Measurements from ENCODE around the gene KRABD2.
A peak's percentile ranks its signal among the peaks of the same experiment; 100 is the strongest.

The KRABD2 gene

DNA sequence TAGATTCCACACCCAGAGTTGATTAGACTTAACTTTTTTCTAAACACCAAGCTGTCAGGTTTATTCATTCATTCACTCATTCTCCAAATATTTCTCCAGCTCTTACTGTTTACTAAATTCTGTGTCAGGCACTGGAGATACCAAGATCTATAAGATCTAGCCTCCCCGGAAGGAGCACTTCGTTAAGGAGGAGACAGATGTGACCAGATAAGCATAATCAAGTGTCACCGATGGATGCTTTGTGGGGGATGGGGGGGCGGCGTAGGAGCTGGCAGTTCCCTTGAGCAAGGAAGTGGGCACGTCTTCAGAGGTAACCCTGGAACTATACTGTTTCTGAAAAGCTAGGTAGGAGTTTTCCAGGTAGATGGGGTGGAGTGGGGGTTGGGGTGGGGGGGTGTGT lies 10.3 kb upstream of the KRABD2 start:
- no peak overlapping the region for H3K23ac ChIP-seq (ENCODE audit: low read length in 2 of 2)
- H4K91ac ChIP-seq (ENCODE audit: low read length) = no peak overlapping the region
- 42% methylated on average over 6 of the region's 6 CpGs for WGBS
- no peak overlapping the region for H3K14ac ChIP-seq (ENCODE audit: low read length in 2 of 2)
- H3K4me3 ChIP-seq (ENCODE audit: insufficient read depth in 1 of 2, low read depth in 1 of 2, low read length in 2 of 2) = no peak overlapping the region
- peaks cover 0 to 3% of the 10 kb centered on the region in 2 experiments for H3K36me3 ChIP-seq (ENCODE audit: control insufficient read depth in 1 of 2, insufficient read depth in 2 of 2, low read depth in 1 of 2, low read length in 2 of 2)
- H3K27ac ChIP-seq (ENCODE audit: low read length, poor library complexity, severe bottlenecking) = no peak overlapping the region
- no peaks in the 10 kb centered on the region for H3K79me1 ChIP-seq (replicated peaks; ENCODE audit: low read length, poor library complexity, severe bottlenecking)
- no peak overlapping the region for H4K8ac ChIP-seq (ENCODE audit: low read length)
- no peaks in the 10 kb centered on the region for H3K9me3 ChIP-seq (ENCODE audit: control insufficient read depth, low read length)
- no peak overlapping the region for H2BK15ac ChIP-seq (ENCODE audit: low read depth, poor library complexity, severe bottlenecking)
- H2BK5ac ChIP-seq (ENCODE audit: low read depth, low read length, poor library complexity, severe bottlenecking) = no peak overlapping the region
- H3K4me1 ChIP-seq (ENCODE audit: control insufficient read depth, insufficient read depth, low read depth, low read length) = peaks cover 17% of the 10 kb centered on the region
- H3K27me3 ChIP-seq (ENCODE audit: control insufficient read depth in 1 of 2, insufficient read depth in 1 of 2, low read length in 2 of 2) = no peaks in the 10 kb centered on the region
- no peak overlapping the region for H3K4me2 ChIP-seq (ENCODE audit: low read length, poor library complexity, severe bottlenecking)
- DNase-seq = no peak
- no peak overlapping the region for H2BK120ac ChIP-seq (ENCODE audit: low read depth, low read length)
- no peak overlapping the region for H2BK12ac ChIP-seq (ENCODE audit: low read length in 2 of 2)
- no peak overlapping the region for H2AK5ac ChIP-seq (ENCODE audit: low read length, severe bottlenecking)
- H3K18ac ChIP-seq (ENCODE audit: low read depth in 1 of 2, low read length in 2 of 2) = no peak overlapping the region
- H2AFZ ChIP-seq (ENCODE audit: low read depth, low read length) = no peak overlapping the region
- no peak overlapping the region for H3K9ac ChIP-seq (ENCODE audit: low read length)
- no peak overlapping the region for H3K4ac ChIP-seq (ENCODE audit: low read depth in 1 of 2, low read length in 2 of 2)

DNA sequence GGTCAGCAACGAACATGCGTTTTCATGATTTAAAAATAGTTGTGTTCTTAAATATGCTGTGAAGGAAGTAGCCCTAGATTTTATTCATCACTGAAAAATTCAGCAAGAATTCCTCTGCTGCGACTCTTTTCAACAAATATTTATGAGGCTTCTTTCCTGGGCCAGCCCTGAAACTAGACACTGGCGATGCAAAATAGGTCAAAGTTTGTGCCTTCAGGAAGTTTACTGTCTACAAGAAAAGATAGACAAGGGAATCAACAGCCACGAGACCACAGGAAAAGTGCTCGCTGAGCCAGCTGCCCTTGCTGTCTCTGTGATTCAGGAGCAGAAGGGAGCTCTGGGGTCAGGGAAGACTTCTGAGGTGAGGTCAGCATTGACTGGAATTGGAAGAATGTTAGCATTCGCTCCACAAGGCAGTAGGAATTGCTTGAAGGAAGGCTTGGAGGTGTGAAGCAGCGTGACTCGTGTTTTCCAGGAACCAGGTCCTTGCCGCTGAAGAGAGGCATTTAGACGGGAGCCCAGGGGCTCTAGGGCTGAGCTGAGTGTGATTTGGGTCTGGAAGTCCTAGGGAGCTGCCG lies 8.4 kb upstream of the KRABD2 start:
- Histone ChIP-seq H2AK5ac (ENCODE audit: low read length, severe bottlenecking) (peak overlapping the region; percentile 95), H3K36me3 (ENCODE audit: control insufficient read depth in 1 of 2, insufficient read depth in 2 of 2, low read depth in 1 of 2, low read length in 2 of 2) (peaks cover 5 to 22% of the 10 kb centered on the region in 2 experiments), H3K27me3 (ENCODE audit: control insufficient read depth in 1 of 2, insufficient read depth in 1 of 2, low read length in 2 of 2) (no peaks in the 10 kb centered on the region), H4K91ac (ENCODE audit: low read length) (peak overlapping the region; percentile 71), H3K4me1 (ENCODE audit: control insufficient read depth, insufficient read depth, low read depth, low read length) (peaks cover 16% of the 10 kb centered on the region), H3K27ac (ENCODE audit: low read length, poor library complexity, severe bottlenecking) (peak overlapping the region; percentile 83), H2BK5ac (ENCODE audit: low read depth, low read length, poor library complexity, severe bottlenecking) (no peak overlapping the region), H3K18ac (ENCODE audit: low read depth in 1 of 2, low read length in 2 of 2) (peak overlapping the region; percentile 79 to 86), H3K14ac (ENCODE audit: low read length in 2 of 2) (no peak overlapping the region), H3K23ac (ENCODE audit: low read length in 2 of 2) (no peak overlapping the region), H3K79me1 (replicated peaks; ENCODE audit: low read length, poor library complexity, severe bottlenecking) (no peaks in the 10 kb centered on the region), H3K4me2 (ENCODE audit: low read length, poor library complexity, severe bottlenecking) (no peak overlapping the region), H2AFZ (ENCODE audit: low read depth, low read length) (peak overlapping the region; percentile 46), H4K8ac (ENCODE audit: low read length) (peak overlapping the region; percentile 89), H2BK12ac (ENCODE audit: low read length in 2 of 2) (peak overlapping the region; percentile 29 to 50), H2BK120ac (ENCODE audit: low read depth, low read length) (peak overlapping the region; percentile 89), H3K4me3 (ENCODE audit: insufficient read depth in 1 of 2, low read depth in 1 of 2, low read length in 2 of 2) (peak overlapping the region in 1 of 2 experiments; percentile 96), H3K9ac (ENCODE audit: low read length) (peak overlapping the region; percentile 98), H2BK15ac (ENCODE audit: low read depth, poor library complexity, severe bottlenecking) (no peak overlapping the region), H3K9me3 (ENCODE audit: control insufficient read depth, low read length) (no peaks in the 10 kb centered on the region), H3K4ac (ENCODE audit: low read depth in 1 of 2, low read length in 2 of 2) (peak overlapping the region; percentile 52 to 64)
- WGBS = 7% methylated on average over 10 of the region's 12 CpGs
- peak; percentile 95 for DNase-seq

GRCh38 chr17:8383143-8383822 lies 6.8 kb upstream of the KRABD2 start, which contains the start of gene RPL26:
Gene RPL26 (minus strand): TSS chr17:8383193. CDS start chr17:8382310, 883 bp downstream.
- H2BK5ac ChIP-seq (ENCODE audit: low read depth, low read length, poor library complexity, severe bottlenecking) = peak within 1 kb of the TSS; percentile 98
- peak within 1 kb of the TSS; percentile 78 to 98 for H3K18ac ChIP-seq (ENCODE audit: low read depth in 1 of 2, low read length in 2 of 2)
- no peaks in the 10 kb centered on the region for H3K27me3 ChIP-seq (ENCODE audit: control insufficient read depth in 1 of 2, insufficient read depth in 1 of 2, low read length in 2 of 2)
- peak within 1 kb of the TSS; percentile 89 for H2BK120ac ChIP-seq (ENCODE audit: low read depth, low read length)
- WGBS = under 1% methylated on average over 52 of the region's 55 CpGs
- H3K9ac ChIP-seq (ENCODE audit: low read length) = peak within 1 kb of the TSS; percentile 98
- H3K9me3 ChIP-seq (ENCODE audit: control insufficient read depth, low read length) = no peaks in the 10 kb centered on the region
- peak within 1 kb of the TSS; percentile 95 for H3K27ac ChIP-seq (ENCODE audit: low read length, poor library complexity, severe bottlenecking)
- H4K91ac ChIP-seq (ENCODE audit: low read length) = peak within 1 kb of the TSS; percentile 93
- H3K79me1 ChIP-seq (replicated peaks; ENCODE audit: low read length, poor library complexity, severe bottlenecking) = no peaks in the 10 kb centered on the region
- peak within 1 kb of the TSS; percentile 20 to 52 for H2BK12ac ChIP-seq (ENCODE audit: low read length in 2 of 2)
- peaks cover 10 to 38% of the 10 kb centered on the region in 2 experiments for H3K36me3 ChIP-seq (ENCODE audit: control insufficient read depth in 1 of 2, insufficient read depth in 2 of 2, low read depth in 1 of 2, low read length in 2 of 2)
- H3K4me2 ChIP-seq (ENCODE audit: low read length, poor library complexity, severe bottlenecking) = peak within 1 kb of the TSS; percentile 80
- peaks cover 16% of the 10 kb centered on the region for H3K4me1 ChIP-seq (ENCODE audit: control insufficient read depth, insufficient read depth, low read depth, low read length)
- no peak within 1 kb of the TSS for H2AK5ac ChIP-seq (ENCODE audit: low read length, severe bottlenecking)
- peak within 1 kb of the TSS in 1 of 2 experiments; percentile 95 for H3K23ac ChIP-seq (ENCODE audit: low read length in 2 of 2)
- DNase-seq = peak; percentile 99
- H3K4ac ChIP-seq (ENCODE audit: low read depth in 1 of 2, low read length in 2 of 2) = peak within 1 kb of the TSS; percentile 83 to 88
- H4K8ac ChIP-seq (ENCODE audit: low read length) = peak within 1 kb of the TSS; percentile 97
- H3K4me3 ChIP-seq (ENCODE audit: insufficient read depth in 1 of 2, low read depth in 1 of 2, low read length in 2 of 2) = peak within 1 kb of the TSS; percentile 80 to 96
- peak within 1 kb of the TSS; percentile 96 for H2BK15ac ChIP-seq (ENCODE audit: low read depth, poor library complexity, severe bottlenecking)
- H2AFZ ChIP-seq (ENCODE audit: low read depth, low read length) = peak within 1 kb of the TSS; percentile 59
- peak within 1 kb of the TSS in 1 of 2 experiments; percentile 99 for H3K14ac ChIP-seq (ENCODE audit: low read length in 2 of 2)

DNA sequence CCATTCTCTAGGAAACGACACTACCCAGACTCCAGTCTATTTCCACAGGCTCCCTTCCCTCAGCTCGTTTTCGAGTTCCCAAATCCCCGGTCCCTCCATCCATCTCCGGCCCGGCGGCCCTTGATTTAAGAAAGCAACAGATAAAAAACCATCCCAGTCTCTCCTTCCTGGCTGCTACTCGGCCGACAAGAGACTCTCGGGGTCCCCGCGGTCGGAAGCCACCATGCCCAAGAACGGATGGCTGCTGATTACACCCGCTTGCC lies 6.3 kb upstream of the KRABD2 start:
- Histone ChIP-seq H3K27me3 (ENCODE audit: control insufficient read depth in 1 of 2, insufficient read depth in 1 of 2, low read length in 2 of 2) (no peaks in the 10 kb centered on the region), H3K4me3 (ENCODE audit: insufficient read depth in 1 of 2, low read depth in 1 of 2, low read length in 2 of 2) (peak overlapping the region; percentile 80 to 96), H3K36me3 (ENCODE audit: control insufficient read depth in 1 of 2, insufficient read depth in 2 of 2, low read depth in 1 of 2, low read length in 2 of 2) (peaks cover 14 to 42% of the 10 kb centered on the region in 2 experiments), H2BK15ac (ENCODE audit: low read depth, poor library complexity, severe bottlenecking) (no peak overlapping the region), H2AK5ac (ENCODE audit: low read length, severe bottlenecking) (no peak overlapping the region), H3K4me2 (ENCODE audit: low read length, poor library complexity, severe bottlenecking) (no peak overlapping the region), H3K4me1 (ENCODE audit: control insufficient read depth, insufficient read depth, low read depth, low read length) (peaks cover 16% of the 10 kb centered on the region), H3K9ac (ENCODE audit: low read length) (peak overlapping the region; percentile 98), H2AFZ (ENCODE audit: low read depth, low read length) (no peak overlapping the region), H2BK5ac (ENCODE audit: low read depth, low read length, poor library complexity, severe bottlenecking) (peak overlapping the region; percentile 98), H3K14ac (ENCODE audit: low read length in 2 of 2) (no peak overlapping the region), H3K18ac (ENCODE audit: low read depth in 1 of 2, low read length in 2 of 2) (peak overlapping the region; percentile 33 to 44), H3K23ac (ENCODE audit: low read length in 2 of 2) (no peak overlapping the region), H2BK120ac (ENCODE audit: low read depth, low read length) (no peak overlapping the region), H3K9me3 (ENCODE audit: control insufficient read depth, low read length) (no peaks in the 10 kb centered on the region), H3K4ac (ENCODE audit: low read depth in 1 of 2, low read length in 2 of 2) (peak overlapping the region in 1 of 2 experiments; percentile 52), H4K91ac (ENCODE audit: low read length) (no peak overlapping the region), H3K79me1 (replicated peaks; ENCODE audit: low read length, poor library complexity, severe bottlenecking) (no peaks in the 10 kb centered on the region), H4K8ac (ENCODE audit: low read length) (no peak overlapping the region), H3K27ac (ENCODE audit: low read length, poor library complexity, severe bottlenecking) (peak overlapping the region; percentile 95), H2BK12ac (ENCODE audit: low read length in 2 of 2) (no peak overlapping the region)
- under 1% methylated on average over 15 of the region's 15 CpGs for WGBS
- DNase-seq = no peak
